Endodermal cell (in vitro differentiated cells): Measurements from ENCODE around the gene NEK9. TPM values are rescaled to one million over a fixed set of nuclear protein-coding genes. Genes with fewer than 3 reads are reported as not detected.

Experiments used
- DNase-seq: peaks from one replicate; pipeline ENCODE4 v3.0.0-alpha.2; 2017
- H3K27ac ChIP-seq: 2 replicates; pipeline ENCODE4 v1.5.1; 2013; ENCODE audit warnings: mild to moderate bottlenecking, low read depth, low read length, moderate library complexity
- H3K27me3 ChIP-seq: 2 replicates; pipeline ENCODE4 v1.6.1; 2013; ENCODE audit warnings: mild to moderate bottlenecking, low read length, moderate library complexity; ENCODE audit not compliant: insufficient read depth, control insufficient read depth, poor library complexity, severe bottlenecking
- H3K36me3 ChIP-seq: 2 replicates; pipeline ENCODE4 v1.7.0; 2013; ENCODE audit warnings: mild to moderate bottlenecking, low read length, moderate library complexity; ENCODE audit not compliant: control insufficient read depth, insufficient read depth
- H3K4me1 ChIP-seq: one replicate; pipeline ENCODE4 v1.7.0; 2013; ENCODE audit warnings: low read length; ENCODE audit not compliant: control insufficient read depth, insufficient read depth
- H3K4me3 ChIP-seq: 2 replicates; pipeline ENCODE4 v1.5.1; 2013; ENCODE audit warnings: mild to moderate bottlenecking, low read length, moderate library complexity
- H3K9ac ChIP-seq: 2 replicates; pipeline ENCODE4 v1.6.1; 2013; ENCODE audit warnings: mild to moderate bottlenecking, low read length, moderate library complexity; ENCODE audit not compliant: poor library complexity, severe bottlenecking; ENCODE audit errors: extremely low read depth
- H3K9me3 ChIP-seq: 2 replicates; pipeline ENCODE4 v1.6.1; 2013; ENCODE audit warnings: mild to moderate bottlenecking, low read length, moderate library complexity; ENCODE audit not compliant: control insufficient read depth
- H3K27ac Mint-ChIP-seq: 2 replicates; pipeline ENCODE4 v1.8.0; 2020; ENCODE audit warnings: mixed read lengths
- H3K27me3 Mint-ChIP-seq: 2 replicates; pipeline ENCODE4 v1.8.0; 2021; ENCODE audit warnings: mild to moderate bottlenecking, mixed read lengths; ENCODE audit not compliant: insufficient read depth
- H3K36me3 Mint-ChIP-seq: 2 replicates; pipeline ENCODE4 v1.8.0; 2020; ENCODE audit warnings: low read depth, mixed read lengths
- H3K4me1 Mint-ChIP-seq: 2 replicates; pipeline ENCODE4 v1.8.0; 2020; ENCODE audit warnings: mixed read lengths
- H3K4me3 Mint-ChIP-seq: 2 replicates; pipeline ENCODE4 v1.8.0; 2020; ENCODE audit warnings: mild to moderate bottlenecking, moderate library complexity, mixed read lengths
- H3K9me3 Mint-ChIP-seq: 2 replicates; pipeline ENCODE4 v1.8.0; 2020; ENCODE audit warnings: mild to moderate bottlenecking, mixed read lengths
- WGBS, 2 experiments: methylation state at CpG; one replicate each; pipeline versions ENCODE4 v1.1.5 to v1.1.7; 2013; ENCODE audit warnings: missing lambda C conversion rate in 2 of 2, mixed read lengths in 1 of 2; ENCODE audit not compliant: insufficient coverage in 1 of 2, insufficient read length in 1 of 2; 5-methylcytosine and 5-hydroxymethylcytosine counted together
- total RNA-seq, 2 donors: library from RNA; stranded (reverse); fragmentation: NEBNext Ultra II Directional in 1 of 2; extraction: Animal tissue kit (Norgen Biotek cat#: 25700) in 1 of 2; gene quantifications; 2 replicates in 1 of 2; 3 replicates in 1 of 2; pipeline ENCODE4 v1.2.1, GENCODE V29; 2021
- TF ChIP-seq, protein P1 (sequence below): fragments of 200-600 bp; sonication (generic); conservative IDR thresholded peaks from 2 replicates; pipeline ENCODE4 v1.5.0; 2021; ENCODE audit warnings: antibody characterized with exemption, mild to moderate bottlenecking

The NEK9 gene
- total RNA-seq, 2 donors from 2014 or later: 74.1 to 97.5 TPM

DNA sequence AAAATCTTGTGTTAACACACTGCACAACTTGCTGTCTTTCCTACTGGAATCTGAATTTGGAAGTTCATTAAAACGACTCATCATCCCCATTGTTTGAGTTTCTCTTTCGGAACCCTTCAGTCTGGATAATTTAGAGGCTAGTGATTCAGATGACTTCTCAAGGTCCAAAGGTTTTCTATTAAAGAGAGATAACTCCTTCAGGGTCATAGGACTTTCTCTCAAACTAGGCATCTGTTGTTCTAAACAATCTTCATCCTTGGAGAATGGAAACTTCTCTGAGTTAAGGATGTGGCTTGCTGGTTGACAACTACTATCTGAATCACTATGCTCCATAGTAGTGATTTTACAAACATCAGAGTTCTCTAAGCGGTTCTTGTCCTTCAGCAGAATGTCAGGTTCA is 79.9 kb downstream of the NEK9 start:
- Histone ChIP-seq H3K4me1 (no peaks in the 10 kb centered on the region), H3K9me3 (no peaks in the 10 kb centered on the region), H3K36me3 (no peaks in the 10 kb centered on the region), H3K27me3 (no peaks in the 10 kb centered on the region), H3K4me3 (no peak overlapping the region), H3K27ac (no peak overlapping the region), H3K9ac (no peak overlapping the region)
- H3K27me3 Mint-ChIP-seq: no peaks in the 10 kb centered on the region
- DNase-seq: no peak
- peaks cover 3% of the 10 kb centered on the region for H3K36me3 Mint-ChIP-seq
- 97 to 100% methylated on average over 3 of the region's 3 CpGs for WGBS, 2 experiments
- no peak overlapping the region for H3K27ac Mint-ChIP-seq
- TF ChIP-seq, protein P1, sequence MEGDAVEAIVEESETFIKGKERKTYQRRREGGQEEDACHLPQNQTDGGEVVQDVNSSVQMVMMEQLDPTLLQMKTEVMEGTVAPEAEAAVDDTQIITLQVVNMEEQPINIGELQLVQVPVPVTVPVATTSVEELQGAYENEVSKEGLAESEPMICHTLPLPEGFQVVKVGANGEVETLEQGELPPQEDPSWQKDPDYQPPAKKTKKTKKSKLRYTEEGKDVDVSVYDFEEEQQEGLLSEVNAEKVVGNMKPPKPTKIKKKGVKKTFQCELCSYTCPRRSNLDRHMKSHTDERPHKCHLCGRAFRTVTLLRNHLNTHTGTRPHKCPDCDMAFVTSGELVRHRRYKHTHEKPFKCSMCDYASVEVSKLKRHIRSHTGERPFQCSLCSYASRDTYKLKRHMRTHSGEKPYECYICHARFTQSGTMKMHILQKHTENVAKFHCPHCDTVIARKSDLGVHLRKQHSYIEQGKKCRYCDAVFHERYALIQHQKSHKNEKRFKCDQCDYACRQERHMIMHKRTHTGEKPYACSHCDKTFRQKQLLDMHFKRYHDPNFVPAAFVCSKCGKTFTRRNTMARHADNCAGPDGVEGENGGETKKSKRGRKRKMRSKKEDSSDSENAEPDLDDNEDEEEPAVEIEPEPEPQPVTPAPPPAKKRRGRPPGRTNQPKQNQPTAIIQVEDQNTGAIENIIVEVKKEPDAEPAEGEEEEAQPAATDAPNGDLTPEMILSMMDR: no peak
- no peak overlapping the region for H3K4me3 Mint-ChIP-seq
- peaks cover 5% of the 10 kb centered on the region for H3K4me1 Mint-ChIP-seq
- no peaks in the 10 kb centered on the region for H3K9me3 Mint-ChIP-seq

DNA sequence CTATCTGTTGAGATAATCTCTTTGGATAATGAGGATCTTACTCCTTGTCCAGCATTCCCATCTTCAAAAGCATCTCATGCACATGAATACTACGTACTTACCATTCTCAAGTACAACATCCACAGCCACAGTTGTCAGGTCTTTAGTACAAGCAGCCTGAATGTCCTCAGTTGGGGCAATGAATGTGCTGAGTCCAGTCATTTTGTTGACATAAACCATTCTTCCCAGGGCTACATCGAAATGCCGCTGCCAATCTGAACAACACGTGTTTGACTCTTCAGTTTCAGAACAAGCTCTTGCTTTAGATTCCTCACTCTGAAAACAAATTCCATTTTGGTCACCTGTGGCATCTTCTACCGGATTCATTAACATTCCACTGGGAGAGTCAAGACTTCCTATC is 80.6 kb downstream of the NEK9 start:
- no peaks in the 10 kb centered on the region for H3K36me3 ChIP-seq
- TF ChIP-seq, protein P1: no peak
- peaks cover 6% of the 10 kb centered on the region for H3K36me3 Mint-ChIP-seq
- no peaks in the 10 kb centered on the region for H3K4me1 ChIP-seq
- no peaks in the 10 kb centered on the region for H3K9me3 Mint-ChIP-seq
- no peak overlapping the region for H3K4me3 ChIP-seq
- H3K27me3 Mint-ChIP-seq: no peaks in the 10 kb centered on the region
- no peaks in the 10 kb centered on the region for H3K27me3 ChIP-seq
- no peak for DNase-seq
- no peak overlapping the region for H3K27ac Mint-ChIP-seq
- no peaks in the 10 kb centered on the region for H3K9me3 ChIP-seq
- 96 to 97% methylated on average over 5 of the region's 5 CpGs for WGBS, 2 experiments
- H3K27ac ChIP-seq: no peak overlapping the region
- H3K4me3 Mint-ChIP-seq: no peak overlapping the region
- H3K9ac ChIP-seq: no peak overlapping the region
- H3K4me1 Mint-ChIP-seq: peaks cover 5% of the 10 kb centered on the region

DNA sequence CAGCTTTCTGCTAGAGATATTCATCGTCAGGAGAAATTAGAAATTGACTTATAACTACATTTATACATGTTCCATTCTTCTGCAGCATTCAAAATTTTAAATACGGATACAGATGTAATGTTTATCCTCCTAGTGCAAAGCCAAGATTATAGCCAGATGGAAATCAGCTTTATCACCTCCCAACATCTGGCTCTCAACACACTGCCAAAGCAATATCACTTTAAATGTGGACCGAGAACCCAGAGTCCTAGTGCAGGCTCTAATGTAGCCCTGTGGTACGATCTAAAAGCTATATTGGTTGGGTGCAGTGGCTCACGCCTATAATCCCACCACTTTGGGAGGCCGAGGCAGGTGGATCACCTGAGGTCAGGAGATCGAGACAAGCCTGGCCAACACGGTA is 82.1 kb downstream of the NEK9 start:
- H3K36me3 Mint-ChIP-seq: peaks cover 11% of the 10 kb centered on the region
- H3K4me3 Mint-ChIP-seq: no peak overlapping the region
- no peak overlapping the region for H3K27ac Mint-ChIP-seq
- H3K4me1 Mint-ChIP-seq: peaks cover 3% of the 10 kb centered on the region
- H3K27ac ChIP-seq: no peak overlapping the region
- H3K9ac ChIP-seq: no peak overlapping the region
- no peaks in the 10 kb centered on the region for H3K9me3 Mint-ChIP-seq
- TF ChIP-seq, protein P1: no peak
- DNase-seq: no peak
- 96 to 99% methylated on average over 7 to 8 of the region's 8 CpGs for WGBS, 2 experiments
- H3K4me3 ChIP-seq: no peak overlapping the region
- no peaks in the 10 kb centered on the region for H3K27me3 Mint-ChIP-seq
- no peaks in the 10 kb centered on the region for H3K4me1 ChIP-seq
- H3K27me3 ChIP-seq: no peaks in the 10 kb centered on the region
- no peaks in the 10 kb centered on the region for H3K9me3 ChIP-seq
- peaks cover 4% of the 10 kb centered on the region for H3K36me3 ChIP-seq
